ENCODE measurements around the gene CBARP. TPM values are rescaled to one million over a fixed set of nuclear protein-coding genes. Genes with fewer than 3 reads are reported as not detected.

The CBARP gene
- polyA plus RNA-seq, 3 donors from 2014 or later: not detected

- DNase-seq: no peak
- Mint-ChIP-seq H3K9me3 (no peaks in the 10 kb centered on the region), H3K4me1 (no peaks in the 10 kb centered on the region), H3K4me3 (no peak overlapping the region), H3K27me3 (ENCODE audit: low read depth in 3 of 3) (no peaks in the 10 kb centered on the region), H3K36me3 (no peaks in the 10 kb centered on the region), H3K27ac (no peak overlapping the region)
These were observed 13.6 kb downstream of the CBARP start for GRCh38 chr19:1224047-1224825.

GRCh38 chr19:1223018-1223855 is 14.6 kb downstream of the CBARP start:
- H3K4me1 Mint-ChIP-seq: no peaks in the 10 kb centered on the region
- H3K36me3 Mint-ChIP-seq: no peaks in the 10 kb centered on the region
- DNase-seq: no peak
- H3K9me3 Mint-ChIP-seq: no peaks in the 10 kb centered on the region
- H3K27ac Mint-ChIP-seq: no peak overlapping the region
- H3K27me3 Mint-ChIP-seq (ENCODE audit: low read depth in 3 of 3): no peaks in the 10 kb centered on the region
- H3K4me3 Mint-ChIP-seq: no peak overlapping the region

- no peak for DNase-seq
- Mint-ChIP-seq H3K36me3 (no peaks in the 10 kb centered on the region), H3K27me3 (ENCODE audit: low read depth in 3 of 3) (no peaks in the 10 kb centered on the region), H3K4me3 (no peak overlapping the region), H3K27ac (no peak overlapping the region), H3K9me3 (no peaks in the 10 kb centered on the region), H3K4me1 (peaks cover 0 to 2% of the 10 kb centered on the region in 2 donors)
These were observed 15.4 kb downstream of the CBARP start for GRCh38 chr19:1222394-1222793.

- Mint-ChIP-seq H3K4me3 (no peak overlapping the region), H3K4me1 (peaks cover 0 to 2% of the 10 kb centered on the region in 2 donors), H3K27ac (no peak overlapping the region), H3K27me3 (ENCODE audit: low read depth in 3 of 3) (no peaks in the 10 kb centered on the region), H3K9me3 (no peaks in the 10 kb centered on the region), H3K36me3 (no peaks in the 10 kb centered on the region)
- no peak for DNase-seq
These were observed 15.9 kb downstream of the CBARP start for GRCh38 chr19:1221904-1222255.

- no peak for DNase-seq
- H3K36me3 Mint-ChIP-seq: no peaks in the 10 kb centered on the region
- H3K9me3 Mint-ChIP-seq: no peaks in the 10 kb centered on the region
- no peaks in the 10 kb centered on the region for H3K27me3 Mint-ChIP-seq (ENCODE audit: low read depth in 3 of 3)
- H3K4me1 Mint-ChIP-seq: peaks cover 0 to 2% of the 10 kb centered on the region in 2 donors
- H3K27ac Mint-ChIP-seq: no peak overlapping the region
- H3K4me3 Mint-ChIP-seq: no peak overlapping the region
These were observed 16.6 kb downstream of the CBARP start for GRCh38 chr19:1220976-1221903.

- H3K4me1 Mint-ChIP-seq: peaks cover 0 to 3% of the 10 kb centered on the region in 2 donors
These were observed 17.3 kb downstream of the CBARP start for GRCh38 chr19:1220477-1220930.

GRCh38 chr19:1219786-1220476 is 17.9 kb downstream of the CBARP start:
- H3K27ac Mint-ChIP-seq: no peak overlapping the region
- DNase-seq: no peak
- H3K9me3 Mint-ChIP-seq: no peaks in the 10 kb centered on the region
- H3K36me3 Mint-ChIP-seq: no peaks in the 10 kb centered on the region
- H3K27me3 Mint-ChIP-seq (ENCODE audit: low read depth in 3 of 3): no peaks in the 10 kb centered on the region
- H3K4me1 Mint-ChIP-seq: peaks cover 0 to 3% of the 10 kb centered on the region in 2 donors
- H3K4me3 Mint-ChIP-seq: no peak overlapping the region

More at GRCh38 chr19:1220477-1220930, 17.3 kb downstream of the CBARP start:
- no peaks in the 10 kb centered on the region for H3K9me3 Mint-ChIP-seq
- DNase-seq: no peak
- H3K27ac Mint-ChIP-seq: no peak overlapping the region
- no peaks in the 10 kb centered on the region for H3K36me3 Mint-ChIP-seq
- H3K4me3 Mint-ChIP-seq: no peak overlapping the region
- no peaks in the 10 kb centered on the region for H3K27me3 Mint-ChIP-seq (ENCODE audit: low read depth in 3 of 3)

- no peak for DNase-seq
- Mint-ChIP-seq H3K36me3 (no peaks in the 10 kb centered on the region), H3K9me3 (no peaks in the 10 kb centered on the region), H3K4me3 (no peak overlapping the region), H3K27me3 (ENCODE audit: low read depth in 3 of 3) (peaks cover 0 to 1% (median 0%) of the 10 kb centered on the region in 3 donors), H3K27ac (no peak overlapping the region), H3K4me1 (peaks cover 5 to 7% of the 10 kb centered on the region in 2 donors)
These were observed 18.8 kb downstream of the CBARP start for GRCh38 chr19:1218751-1219567.

- Mint-ChIP-seq H3K4me1 (peaks cover 13 to 15% of the 10 kb centered on the region in 2 donors), H3K27me3 (ENCODE audit: low read depth in 3 of 3) (peaks cover 0 to 2% (median 1%) of the 10 kb centered on the region in 3 donors), H3K9me3 (no peaks in the 10 kb centered on the region), H3K36me3 (peaks cover 0 to 4% (median 0%) of the 10 kb centered on the region in 3 donors), H3K27ac (no peak overlapping the region), H3K4me3 (no peak overlapping the region)
- DNase-seq: no peak
These were observed 20.4 kb downstream of the CBARP start for GRCh38 chr19:1217366-1217765.

- peaks cover 13 to 16% of the 10 kb centered on the region in 2 donors for H3K4me1 Mint-ChIP-seq
- peaks cover 0 to 4% (median 0%) of the 10 kb centered on the region in 3 donors for H3K36me3 Mint-ChIP-seq
- peaks cover 0 to 2% (median 1%) of the 10 kb centered on the region in 3 donors for H3K27me3 Mint-ChIP-seq (ENCODE audit: low read depth in 3 of 3)
- no peak overlapping the region for H3K27ac Mint-ChIP-seq
- no peak for DNase-seq
- no peak overlapping the region for H3K4me3 Mint-ChIP-seq
- no peaks in the 10 kb centered on the region for H3K9me3 Mint-ChIP-seq
These were observed 21.0 kb downstream of the CBARP start for GRCh38 chr19:1216756-1217155.

GRCh38 chr19:1214862-1215731 is 22.7 kb downstream of the CBARP start:
- H3K36me3 Mint-ChIP-seq: peaks cover 0 to 4% (median 0%) of the 10 kb centered on the region in 3 donors
- H3K4me1 Mint-ChIP-seq: peaks cover 13 to 22% of the 10 kb centered on the region in 2 donors
- no peaks in the 10 kb centered on the region for H3K9me3 Mint-ChIP-seq
- H3K27ac Mint-ChIP-seq: no peak overlapping the region
- H3K4me3 Mint-ChIP-seq: no peak overlapping the region
- DNase-seq: no peak
- peaks cover 0 to 2% (median 1%) of the 10 kb centered on the region in 3 donors for H3K27me3 Mint-ChIP-seq (ENCODE audit: low read depth in 3 of 3)
